Posterior vena cava (tissue), 2 donors: ENCODE results near the gene IL1R1. TPM values are rescaled to one million over a fixed set of nuclear protein-coding genes. Genes with fewer than 3 reads are reported as not detected.
"Not testable (repeated sequence)": the region's sequence is repeated elsewhere in the genome, so short reads cannot be mapped to it uniquely, and the experiment has no call there.

Source experiments
- DNase-seq: peaks from one replicate; pipeline ENCODE4 v3.0.0-alpha.2; 2020; ENCODE audit warnings: low spot score
- intact Hi-C, 2 donors: fragments of 100-400 bp; cut with DNase I; formaldehyde crosslinking; loops; one replicate each; pipeline versions ENCODE4 v1.14.1 to v1.14.2; 2022 to 2023
- total RNA-seq, 2 donors: library from RNA; stranded (reverse); fragmentation: NEBNext Ultra II Directional; extraction: Animal tissue kit (Norgen Biotek cat#: 25700); gene quantifications; one replicate each; pipeline ENCODE4 v1.2.1, GENCODE V29; 2021
- donor health status: DM: yes; HTN: yes; CAD: no.
- donor health status: DM: yes; HTN: yes; CAD: no.

The IL1R1 gene
- total RNA-seq, 2 donors from 2014 or later, result 147 to 189 TPM

DNA sequence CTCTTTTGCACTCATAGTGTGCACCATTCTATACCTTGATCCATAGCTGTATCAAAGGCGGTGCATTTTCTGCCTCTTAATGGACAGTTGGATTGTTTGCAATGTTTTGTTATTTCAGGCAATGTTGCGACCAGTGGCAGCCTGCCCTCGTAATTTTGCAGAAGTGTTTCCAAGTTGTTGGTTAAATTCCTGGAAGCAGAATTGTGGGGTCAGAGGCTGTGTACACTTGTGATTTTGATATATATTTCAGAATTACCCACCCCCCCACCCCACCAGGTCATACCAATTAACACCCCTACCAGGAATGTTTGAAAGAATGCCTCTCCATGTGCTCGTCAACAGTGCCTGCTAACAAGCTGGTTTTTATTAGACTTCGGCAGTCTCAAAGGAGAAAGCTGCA, 32.4 kb upstream of the IL1R1 start:
- intact Hi-C loops, result no loop called here
- DNase-seq, result no peak

GRCh38 chr2:102110596-102111334, 31.8 kb upstream of the IL1R1 start:
- intact Hi-C loops, result no loop called here
- no peak for DNase-seq

- DNase-seq, result no peak
- intact Hi-C loops, result no loop called here
Observed at GRCh38 chr2:102111823-102112222, 30.7 kb upstream of the IL1R1 start.

DNA sequence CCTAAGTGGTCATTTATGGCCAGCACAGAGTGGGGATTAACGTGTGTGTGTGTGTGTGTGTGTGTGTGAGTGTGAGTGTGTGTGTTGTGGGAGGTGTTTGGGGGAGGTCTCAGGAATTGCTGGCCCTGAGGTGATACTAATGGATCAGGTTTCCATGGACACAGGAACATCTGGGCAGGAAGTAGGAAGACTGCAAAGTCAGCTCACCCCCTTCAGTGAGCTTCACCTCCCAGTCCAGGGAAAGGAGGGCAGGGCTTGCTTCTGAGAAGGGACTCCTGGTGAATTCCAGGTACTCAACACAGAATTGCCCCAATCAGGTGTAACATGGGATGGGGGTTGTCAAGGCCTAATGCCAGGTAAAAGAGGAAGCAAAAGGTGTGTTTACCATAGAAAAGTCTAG, 30.3 kb upstream of the IL1R1 start:
- intact Hi-C loops, result no loop called here
- DNase-seq, result no peak

DNA sequence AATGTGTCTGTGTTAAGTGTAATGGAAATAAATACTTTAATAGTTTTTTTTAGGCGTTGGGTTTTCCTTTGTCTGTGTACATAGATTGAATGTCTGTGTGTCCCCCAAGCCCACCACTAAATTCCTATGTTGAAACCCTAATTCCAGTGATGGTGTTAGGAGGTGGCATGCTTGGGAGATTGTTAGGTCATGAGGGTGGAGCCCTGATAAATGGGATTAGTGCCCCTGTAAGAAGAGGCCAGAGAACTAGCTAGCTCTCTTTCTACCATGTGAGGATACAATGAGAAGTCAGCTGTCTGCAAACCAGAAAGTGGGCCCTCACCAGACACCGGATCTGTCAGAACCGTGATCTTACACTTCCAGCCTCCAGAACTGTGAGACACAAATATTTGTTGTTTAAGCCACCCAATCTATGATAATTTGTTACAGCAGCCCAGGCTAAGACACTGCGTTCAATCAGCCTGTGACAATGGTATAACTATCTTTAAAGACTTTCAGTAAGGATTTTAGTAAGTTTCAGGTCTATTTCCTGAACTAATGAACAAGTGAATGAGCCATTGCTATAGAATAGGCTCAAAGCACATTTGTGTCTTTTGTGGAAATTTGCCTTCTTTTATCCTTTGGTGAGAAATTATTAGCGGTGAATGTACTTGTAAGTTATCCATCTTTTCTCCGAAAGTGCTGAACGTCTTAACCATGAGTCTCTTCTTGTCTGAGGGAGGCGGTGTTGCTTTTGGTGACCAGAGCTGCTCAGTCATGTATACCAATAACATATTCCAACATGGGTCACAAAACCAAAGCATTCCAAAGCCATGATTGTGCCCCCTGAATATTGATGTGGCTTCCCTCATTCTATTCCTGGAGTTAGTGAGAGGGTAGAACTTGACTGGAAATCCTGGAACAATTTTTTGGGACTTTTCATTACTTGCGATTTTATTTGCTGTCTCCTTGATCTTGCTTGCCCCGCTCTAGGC, 29.6 kb upstream of the IL1R1 start:
- DNase-seq, result no peak
- intact Hi-C loops, result no loop called here

DNA sequence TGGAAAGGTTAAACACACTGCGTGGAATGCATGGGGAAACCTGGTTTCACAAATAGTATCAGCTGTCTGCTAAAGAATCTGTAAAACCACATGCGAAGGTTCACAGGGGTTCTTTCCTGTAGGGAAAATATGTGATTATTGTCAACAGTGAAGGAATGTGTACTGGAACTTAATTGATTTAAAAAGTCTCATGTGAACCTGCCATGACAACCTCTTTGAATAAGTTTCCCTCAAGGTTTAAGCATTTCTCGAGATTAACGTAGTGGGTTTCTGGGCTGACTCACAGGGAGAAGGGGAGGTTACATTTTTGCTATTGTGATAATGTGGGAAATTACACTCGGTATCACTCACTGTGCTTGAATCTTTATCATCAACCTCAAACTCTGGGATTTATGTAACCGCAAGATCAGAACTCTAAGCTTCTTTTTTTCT, 28.2 kb upstream of the IL1R1 start:
- intact Hi-C loops, result no loop called here
- DNase-seq, result no peak

DNA sequence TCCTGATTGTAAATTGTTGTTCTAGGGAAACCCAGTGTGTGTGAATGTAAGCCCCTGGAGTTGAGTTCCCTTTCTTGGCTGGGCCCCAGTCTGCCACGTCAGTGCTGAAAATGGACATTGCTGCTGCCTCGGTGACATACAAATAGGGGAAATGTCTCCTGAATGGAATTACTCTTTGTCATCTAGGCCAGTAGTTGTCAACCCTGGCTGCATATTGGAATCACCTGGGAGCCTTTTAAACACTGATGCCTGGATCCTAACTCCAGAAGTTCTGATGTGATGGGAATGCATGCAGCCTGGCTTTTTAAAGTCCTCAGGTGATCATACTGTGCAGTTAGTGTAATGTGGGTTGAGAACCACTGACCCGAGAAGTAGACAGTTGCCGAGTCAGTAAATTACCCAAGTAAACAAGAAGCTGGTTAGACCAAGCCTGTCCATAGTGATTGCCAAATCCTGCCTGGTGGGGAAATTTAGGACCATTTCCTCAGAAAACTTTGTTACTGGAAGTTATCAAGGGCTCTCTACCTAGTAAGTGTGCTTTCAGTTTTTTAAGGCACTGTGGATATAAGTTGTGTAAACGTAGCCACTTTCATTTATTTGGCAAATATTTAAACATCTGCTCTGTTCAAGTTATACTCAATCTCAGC, 27.6 kb upstream of the IL1R1 start:
- DNase-seq, result no peak
- intact Hi-C loops, result no loop called here

GRCh38 chr2:102116630-102117471, 25.7 kb upstream of the IL1R1 start:
- intact Hi-C loops, result no loop called here
- no peak for DNase-seq

GRCh38 chr2:102117472-102117858, 25.1 kb upstream of the IL1R1 start:
- no peak for DNase-seq
- intact Hi-C loops, result no loop called here

DNA sequence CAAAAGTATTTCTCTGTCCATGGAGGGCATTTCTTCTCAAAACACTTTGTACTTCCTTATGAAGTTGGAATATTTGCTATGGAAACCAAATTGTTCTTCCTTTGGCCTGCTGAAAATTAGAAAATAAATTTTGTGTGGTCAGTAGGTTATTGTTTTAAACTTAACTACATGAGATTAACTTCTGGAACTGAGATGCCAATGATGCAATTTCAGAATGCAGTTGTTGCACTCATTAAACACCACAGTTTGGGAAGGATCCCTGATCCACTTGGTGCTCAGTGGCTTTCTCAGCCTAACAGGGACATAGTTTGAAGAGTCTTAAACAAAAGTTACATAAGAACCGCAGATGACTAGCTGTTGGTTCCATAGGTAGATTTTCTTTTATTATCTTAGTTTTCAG, 23.3 kb upstream of the IL1R1 start:
- DNase-seq, result no peak
- intact Hi-C loops, result no loop called here

- no peak for DNase-seq
- intact Hi-C loops, result no loop called here
Observed at GRCh38 chr2:102120261-102120660, 22.3 kb upstream of the IL1R1 start.

GRCh38 chr2:102120701-102121159, 21.8 kb upstream of the IL1R1 start:
- intact Hi-C loops, result no loop called here
- DNase-seq, result no peak

DNA sequence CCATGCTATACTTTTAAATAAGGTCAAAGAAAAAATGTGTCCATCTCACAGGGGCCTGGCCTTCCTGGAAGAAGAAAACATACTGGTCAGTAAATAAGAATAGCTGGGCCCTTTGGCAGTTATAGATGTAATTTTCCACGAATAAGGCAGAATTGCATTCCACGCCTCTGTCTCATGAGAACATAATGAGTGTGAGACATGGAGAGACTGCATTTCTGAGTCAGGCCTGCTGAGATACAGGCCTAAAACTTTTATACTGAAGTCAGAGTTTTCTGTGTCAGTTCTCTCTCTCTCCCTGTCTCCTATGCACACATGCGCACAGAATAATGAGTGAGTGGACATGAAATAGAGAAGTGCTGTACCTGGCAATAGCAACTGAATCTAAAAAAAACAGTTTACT, 20.4 kb upstream of the IL1R1 start:
- DNase-seq, result no peak
- intact Hi-C loops, result no loop called here

- intact Hi-C loops, result no loop called here
- no peak for DNase-seq
Observed at GRCh38 chr2:102122909-102123308, 19.6 kb upstream of the IL1R1 start.

DNA sequence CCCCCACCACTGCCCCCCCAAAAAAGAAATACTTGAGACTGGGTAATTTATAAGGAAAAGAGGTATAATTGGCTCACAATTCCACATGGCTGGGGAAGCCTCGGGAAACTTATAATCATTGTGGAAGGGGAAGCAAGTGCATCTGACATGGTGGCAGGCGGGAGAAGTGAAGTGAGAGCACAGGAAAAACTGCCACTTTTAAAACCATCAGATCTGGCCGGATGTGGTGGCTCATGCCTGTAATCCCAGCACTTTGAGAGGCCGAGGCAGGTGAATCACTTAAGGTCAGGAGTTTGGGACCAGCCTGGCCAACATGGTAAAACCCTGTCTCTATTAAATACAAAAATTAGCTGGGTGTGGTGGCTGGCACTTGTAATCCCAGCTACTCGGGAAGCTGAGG, 18.1 kb upstream of the IL1R1 start:
- DNase-seq, result not testable (repeated sequence)
- intact Hi-C loops, result loop anchor here in 1 of 2 donors (2.0 kb wide), 1 partner anchor 50 kb away; no protein-coding TSS in a partner anchor

- DNase-seq, result no peak
- intact Hi-C loops, result no loop called here
Observed at GRCh38 chr2:102126169-102126568, 16.4 kb upstream of the IL1R1 start.

- intact Hi-C loops, result no loop called here
- no peak for DNase-seq
Observed at GRCh38 chr2:102126660-102127059, 15.9 kb upstream of the IL1R1 start.

- no peak for DNase-seq
- intact Hi-C loops, result no loop called here
Observed at GRCh38 chr2:102129082-102129481, 13.5 kb upstream of the IL1R1 start.
